Measurements from ENCODE around the gene SLC41A3.

SLC41A3 gene

GRCh38 chr3:126083913-126084767, at the start of gene SLC41A3:
Gene SLC41A3, minus strand, starts transcription at chr3:126084124. Its CDS starts 15,905 bp downstream, at chr3:126068219.
- peak within 1 kb of the TSS; percentile 78 for H3K27ac ChIP-seq
- peak; percentile 53 for TF ChIP-seq CTCF (conservative IDR thresholded peaks at IDR 0.05)

GRCh38 chr3:126133606-126134005, 49.7 kb upstream of the SLC41A3 start:
- no peak overlapping the region for H3K27ac ChIP-seq
- no peak for TF ChIP-seq CTCF (conservative IDR thresholded peaks at IDR 0.05)

- H3K27ac ChIP-seq = no peak overlapping the region
Measured at GRCh38 chr3:126132751-126133511, 49.0 kb upstream of the SLC41A3 start.

GRCh38 chr3:126131881-126132750, 48.2 kb upstream of the SLC41A3 start:
- no peak for TF ChIP-seq CTCF (conservative IDR thresholded peaks at IDR 0.05)

More at GRCh38 chr3:126132751-126133511, 49.0 kb upstream of the SLC41A3 start:
- TF ChIP-seq CTCF (conservative IDR thresholded peaks at IDR 0.05) = peak; percentile 80

GRCh38 chr3:126130981-126131745, 47.2 kb upstream of the SLC41A3 start:
- no peak overlapping the region for H3K27ac ChIP-seq
- TF ChIP-seq CTCF (conservative IDR thresholded peaks at IDR 0.05) = no peak

More at GRCh38 chr3:126131881-126132750, 48.2 kb upstream of the SLC41A3 start:
- H3K27ac ChIP-seq = no peak overlapping the region

GRCh38 chr3:126130081-126130855, 46.3 kb upstream of the SLC41A3 start:
- no peak overlapping the region for H3K27ac ChIP-seq
- no peak for TF ChIP-seq CTCF (conservative IDR thresholded peaks at IDR 0.05)
